C1 segment of cervical spinal cord (tissue), 14 donors: ENCODE data around the gene WWP2.
"Not testable (repeated sequence)": the region's sequence is repeated elsewhere in the genome, so short reads cannot be mapped to it uniquely, and the experiment has no call there.

Source experiments
- DNase-seq, 14 donors: peaks; one replicate each; lab custom pipeline; 2025; lab: John Stamatoyannopoulos, UW

WWP2 gene

DNA sequence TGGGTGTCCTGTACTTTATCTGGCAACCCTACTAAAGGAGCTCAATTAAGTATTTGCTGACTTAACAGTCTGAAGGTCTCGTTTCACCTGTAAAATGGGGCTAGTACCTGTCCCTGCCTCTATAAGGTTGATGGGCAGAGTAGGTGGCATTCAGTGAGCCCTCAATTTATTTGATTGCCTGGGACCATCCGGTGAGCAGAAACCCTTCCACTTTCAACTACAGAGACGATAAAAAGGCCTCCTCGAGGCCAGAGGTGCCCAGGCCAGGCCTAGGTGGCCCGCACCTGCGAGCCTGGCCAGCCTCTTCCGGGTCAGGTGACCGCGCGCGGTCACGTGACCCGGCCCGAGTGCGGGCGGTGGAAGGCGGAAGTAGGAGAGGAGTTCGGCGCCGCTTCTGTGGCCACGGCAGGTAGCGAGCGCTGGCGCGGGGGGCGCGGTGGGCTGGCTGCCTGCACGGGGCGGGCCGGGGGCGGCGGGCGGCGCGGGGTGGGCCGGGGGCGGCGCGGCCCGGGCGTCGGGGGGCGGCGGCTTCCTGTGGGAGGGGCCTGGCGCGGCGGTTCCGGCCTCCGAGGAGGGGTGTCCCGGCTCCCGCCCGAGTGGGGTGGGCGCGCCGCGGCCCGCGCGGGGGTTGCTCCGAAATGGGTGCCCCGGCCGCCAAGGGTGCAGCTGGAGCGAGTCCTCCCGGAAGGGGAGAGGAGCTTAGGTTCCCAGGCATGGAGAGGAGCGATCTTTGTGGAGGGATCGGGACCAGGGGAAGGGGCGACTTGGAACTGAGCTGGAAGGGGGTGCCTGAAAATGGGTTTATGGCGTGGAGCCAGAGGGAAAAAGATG lies at the start of gene WWP2:
TSS of gene WWP2 (plus strand) at position 350 of the 831 bp plus-strand sequence. CDS start 24,679 bp downstream, outside the sequence.
- peak; percentile 26 to 93 (median 82) for DNase-seq

DNA sequence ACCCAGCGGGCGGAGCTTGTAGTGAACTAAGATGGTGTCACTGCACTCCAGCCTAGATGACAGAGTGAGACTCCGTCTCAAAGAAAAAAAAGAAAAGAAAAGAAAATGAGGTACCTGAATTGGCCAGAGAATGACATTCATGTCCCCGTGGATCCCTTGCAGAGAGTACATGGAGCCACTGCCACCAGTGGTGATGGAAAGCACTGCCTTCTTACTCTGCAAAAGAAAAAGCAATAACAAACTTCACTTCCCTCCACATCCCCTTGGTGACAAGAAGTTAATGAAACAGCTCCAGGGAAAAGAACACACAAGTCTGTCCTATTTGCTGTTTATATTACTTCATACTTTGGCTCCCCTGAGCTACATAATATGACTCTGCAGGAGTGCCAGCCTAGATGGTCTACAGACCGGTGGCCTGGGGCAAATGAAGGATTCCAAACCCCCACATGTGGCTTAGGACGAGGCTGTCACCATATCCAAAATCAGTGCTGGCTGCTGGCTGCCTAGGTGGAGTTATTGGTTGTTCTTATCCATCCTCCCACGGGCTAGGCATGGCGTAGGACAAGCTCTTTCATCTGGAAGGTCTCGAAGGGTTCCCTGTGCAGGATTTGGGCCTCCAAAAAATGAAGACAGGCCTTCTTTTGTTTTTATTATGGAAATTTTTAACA lies 49.1 kb upstream of the WWP2 start:
- DNase-seq = no peak

DNA sequence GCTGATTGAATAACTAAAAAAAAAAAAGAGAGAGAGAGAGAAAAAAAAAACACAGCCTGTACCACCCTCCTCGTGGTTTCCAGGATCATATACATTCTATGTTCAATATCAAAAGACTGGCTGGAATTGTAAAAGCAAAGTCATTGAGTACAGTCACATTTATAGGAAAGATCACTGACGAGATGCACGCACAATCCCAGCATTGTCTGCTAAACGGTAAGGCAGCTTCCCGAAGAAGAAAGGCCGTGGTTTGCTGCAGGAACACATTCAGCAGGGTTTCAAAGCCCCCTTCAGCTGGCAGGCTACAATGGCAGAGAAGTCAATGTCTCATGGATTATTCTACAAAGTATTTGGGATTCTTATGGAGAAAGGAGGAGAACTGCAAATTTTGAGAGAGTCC lies 45.1 kb upstream of the WWP2 start:
- peak in 3 of 14 donors; percentile 5 to 38 (median 13) for DNase-seq

DNA sequence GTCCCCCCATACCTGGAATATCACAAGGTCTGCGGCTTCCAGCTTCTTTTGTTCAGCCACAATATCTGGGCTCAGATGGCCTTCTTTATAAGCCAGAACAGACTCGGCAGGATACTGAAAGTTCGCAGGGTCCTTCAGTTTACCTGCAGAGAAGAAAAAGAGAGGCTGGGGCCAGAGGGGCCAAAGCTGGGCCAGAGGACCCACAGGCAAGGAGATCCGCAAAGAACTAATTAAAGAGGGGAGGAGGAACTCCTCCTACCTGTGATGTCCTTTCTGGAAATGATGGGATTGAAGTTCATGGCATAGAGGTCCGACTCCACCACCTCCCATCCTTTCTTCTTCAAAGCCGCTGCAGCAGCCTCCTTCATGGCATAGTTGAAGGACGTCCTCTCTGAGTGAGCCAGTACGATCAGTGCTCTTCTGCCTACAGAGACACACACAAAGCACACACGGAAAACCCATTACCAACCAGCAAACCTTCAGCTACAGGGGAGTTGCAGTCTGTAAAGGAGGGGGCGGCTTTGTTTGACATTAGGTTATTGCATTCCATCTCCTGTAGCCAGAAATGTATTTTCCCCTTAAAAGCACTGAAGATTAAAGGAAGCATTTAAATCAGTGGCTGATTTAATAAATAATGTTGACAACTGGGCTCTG lies 43.9 kb upstream of the WWP2 start:
- DNase-seq = no peak

DNA sequence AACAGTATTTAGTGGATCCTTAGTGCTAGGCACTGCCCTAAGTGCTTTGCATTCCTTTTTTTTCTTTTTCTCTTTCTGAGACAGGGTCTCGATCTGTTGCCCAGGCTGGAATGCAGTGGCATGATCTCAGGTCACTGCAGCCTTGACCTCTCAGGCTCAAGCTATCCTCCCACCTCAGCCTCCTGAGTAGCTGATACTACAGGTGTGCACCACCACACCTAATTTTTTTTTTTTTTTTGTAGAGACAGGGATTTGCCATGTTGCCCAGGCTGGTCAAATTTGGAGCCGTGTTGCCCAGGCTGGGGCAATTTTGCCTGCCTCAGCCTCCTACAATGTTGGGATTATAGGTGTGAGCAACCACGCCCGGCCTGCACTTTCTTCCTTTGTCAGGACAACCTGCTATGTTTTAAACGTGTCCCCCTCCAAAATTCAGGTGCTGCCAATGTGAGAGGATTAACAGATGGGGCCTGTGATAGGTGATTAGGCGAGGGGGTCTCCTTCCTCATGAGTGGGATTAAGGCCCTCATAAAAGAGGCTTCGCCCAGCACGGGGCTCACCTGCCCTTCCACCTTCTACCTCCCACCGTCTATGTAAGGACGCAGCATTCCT lies 41.2 kb upstream of the WWP2 start:
- no peak for DNase-seq

DNA sequence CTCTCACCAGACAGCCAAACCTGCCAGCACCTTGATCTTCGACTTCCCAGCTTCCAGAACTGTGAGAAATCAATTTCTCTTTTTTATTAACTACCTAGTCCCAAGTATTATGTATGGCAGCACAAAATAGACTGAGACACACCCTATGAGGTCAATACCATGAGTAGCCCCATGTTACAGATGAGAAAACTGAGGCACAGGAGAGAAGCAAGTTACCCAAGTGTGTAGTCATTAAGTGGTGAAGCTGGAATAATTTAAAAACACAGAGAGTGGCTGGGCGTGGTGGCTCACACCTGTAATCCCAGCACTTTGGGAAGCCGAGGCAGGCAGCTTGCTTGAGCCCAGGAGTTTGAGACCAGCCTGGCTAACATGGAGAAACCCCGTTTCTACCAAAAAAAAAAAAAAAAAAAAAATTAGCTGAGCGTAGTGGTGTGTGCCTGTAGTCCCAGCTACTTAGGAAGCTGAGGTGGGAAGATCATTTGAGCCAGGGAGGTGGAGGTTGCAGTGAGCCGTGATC lies 40.6 kb upstream of the WWP2 start:
- DNase-seq = no peak

DNA sequence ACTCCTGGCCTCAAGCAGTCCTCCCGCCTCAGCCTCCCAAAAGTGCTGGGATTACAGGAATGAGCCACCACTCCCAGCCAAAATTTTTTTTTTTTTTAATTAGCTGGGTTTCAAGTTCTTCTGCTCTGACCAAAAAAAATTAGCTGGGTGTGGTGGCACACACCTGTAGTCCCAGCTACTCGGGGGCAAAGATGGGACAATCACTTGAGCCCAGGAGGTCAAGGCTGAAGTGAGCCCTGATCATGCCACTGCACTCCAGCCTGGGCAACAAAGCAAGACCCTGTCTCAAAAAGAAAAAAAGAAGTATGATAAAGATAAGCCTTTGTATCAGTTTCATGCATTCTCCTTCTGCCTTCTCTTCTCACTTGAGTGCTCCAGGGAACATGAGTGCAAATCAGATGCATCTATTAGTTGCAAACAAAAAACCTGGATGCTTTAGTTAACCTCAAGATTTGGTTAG lies 37.7 kb upstream of the WWP2 start:
- DNase-seq = no peak

DNA sequence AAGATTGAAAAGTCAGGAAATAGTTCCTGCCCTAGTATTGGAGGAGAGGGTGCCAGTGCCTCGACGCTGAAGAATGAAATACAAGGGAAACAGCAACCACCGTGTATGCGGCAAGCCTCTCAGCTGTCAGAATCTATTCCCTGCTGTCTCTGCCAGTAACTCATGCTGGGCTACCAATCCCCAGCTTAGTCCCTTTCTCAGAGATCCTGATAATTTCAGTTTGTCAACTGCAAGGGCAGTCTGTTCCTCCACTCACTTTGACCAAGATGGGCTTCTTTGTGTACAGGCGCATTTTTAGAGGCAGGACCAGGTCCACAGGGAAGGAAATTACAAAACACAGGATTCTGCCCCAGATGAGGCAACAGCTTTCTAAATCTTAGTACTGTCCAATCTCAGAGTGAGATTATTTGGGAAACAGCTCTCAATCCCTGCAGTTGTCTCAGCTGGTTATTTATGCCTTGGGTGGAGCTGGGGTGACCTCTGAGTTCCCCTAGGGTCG lies 37.1 kb upstream of the WWP2 start:
- peak in 1 of 14 donors; percentile 14 for DNase-seq

DNA sequence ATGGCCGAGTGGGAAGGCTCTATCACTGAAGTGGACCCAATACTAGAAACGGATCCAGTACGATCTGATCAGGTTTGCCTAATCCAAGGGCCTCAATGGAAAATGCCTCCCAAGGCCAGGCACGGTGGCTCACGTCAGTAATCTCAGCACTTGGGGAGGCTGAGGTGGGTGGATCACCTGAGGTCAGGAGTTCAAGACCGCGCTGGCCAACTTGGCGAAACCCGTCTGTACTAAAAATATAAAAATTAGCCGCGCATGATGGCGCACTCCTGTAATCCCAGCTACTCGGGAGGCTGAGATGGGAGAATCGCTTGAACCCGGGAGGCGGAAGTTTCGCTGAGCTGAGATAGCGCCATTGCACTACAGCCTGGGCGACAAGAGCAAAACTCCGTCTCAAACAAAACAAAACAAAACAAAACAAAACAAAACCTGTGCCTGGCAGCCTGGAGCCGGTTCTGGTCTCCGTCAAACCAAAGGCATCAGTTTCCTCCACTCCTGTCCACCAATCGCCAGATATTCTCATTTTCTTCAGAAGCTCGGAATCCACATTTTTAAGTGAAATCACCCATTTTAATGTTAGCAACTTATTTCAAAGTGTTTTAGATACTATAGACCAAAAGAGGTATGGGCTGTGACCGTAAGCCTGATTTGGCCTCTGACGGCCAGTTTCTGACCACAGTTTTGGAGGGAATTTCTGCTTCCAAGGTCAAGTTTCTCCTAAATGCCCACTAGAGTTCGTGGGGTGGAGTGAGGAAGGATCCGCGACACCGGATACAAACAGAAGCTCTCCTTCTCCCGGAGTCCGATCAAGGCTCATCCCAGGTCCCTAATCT lies 36.4 kb upstream of the WWP2 start:
- DNase-seq = peak in 2 of 14 donors; percentile 29 to 32

DNA sequence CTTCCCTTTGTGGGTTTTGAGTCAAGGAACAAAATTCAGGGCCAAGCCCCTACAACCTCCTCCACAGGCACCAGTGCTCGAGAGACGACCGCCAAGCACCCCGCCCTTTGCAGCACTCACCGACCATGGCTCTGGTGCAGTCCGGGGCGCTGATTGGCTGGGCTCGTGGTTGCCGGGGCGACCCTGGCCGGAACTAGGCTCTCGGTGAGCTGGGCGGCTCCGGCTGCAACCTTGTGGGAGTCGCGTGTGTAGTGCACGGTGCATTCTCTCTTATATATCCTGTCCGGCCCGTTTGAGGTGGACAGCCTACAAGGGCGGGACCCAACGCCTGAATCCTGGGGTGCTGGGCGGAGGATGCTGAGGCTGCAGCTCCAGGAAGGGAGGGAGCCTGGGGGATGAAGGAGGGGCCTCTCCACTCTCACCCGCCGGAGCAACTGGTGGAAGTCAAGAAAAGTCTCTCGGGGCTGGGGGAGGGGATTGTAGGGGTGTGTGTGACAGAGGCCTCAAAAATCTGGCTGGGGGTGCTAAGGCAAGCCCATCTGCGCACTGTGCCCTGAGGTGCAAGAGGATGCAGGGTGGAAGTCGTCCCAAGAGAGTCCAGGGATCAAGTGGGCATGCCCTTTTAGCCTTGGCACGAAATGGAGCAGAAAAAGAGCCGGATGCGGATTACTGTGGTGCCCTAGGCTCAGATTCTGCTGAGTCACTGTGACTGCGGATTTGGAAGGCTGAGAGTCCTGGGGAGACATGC lies 35.6 kb upstream of the WWP2 start, which contains the start of gene NQO1:
TSS of gene NQO1 (minus strand) at position 248 of the 748 bp plus-strand sequence. CDS start at position 127, 121 bp downstream.
- DNase-seq = peak in 13 of 14 donors; percentile 69 to 89 (median 80)

DNA sequence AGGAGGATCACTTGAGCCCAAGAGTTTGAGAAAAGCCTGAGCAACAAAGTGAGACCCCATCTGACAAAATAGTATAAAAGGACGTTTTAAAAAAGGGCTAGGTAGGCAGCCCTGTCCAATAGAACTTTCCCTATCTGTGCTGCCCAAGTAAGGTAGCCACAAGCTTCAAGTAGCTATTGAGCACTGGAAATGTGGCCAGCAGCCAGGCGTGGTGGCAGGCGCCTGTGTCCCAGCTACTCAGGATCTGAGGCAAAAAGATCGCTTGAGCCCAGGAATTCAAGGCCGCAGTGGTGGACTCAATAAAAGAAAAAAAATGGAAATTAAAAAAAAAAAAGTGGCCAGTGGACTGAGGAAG lies 34.2 kb upstream of the WWP2 start:
- peak in 8 of 14 donors; percentile 5 to 49 (median 16) for DNase-seq

DNA sequence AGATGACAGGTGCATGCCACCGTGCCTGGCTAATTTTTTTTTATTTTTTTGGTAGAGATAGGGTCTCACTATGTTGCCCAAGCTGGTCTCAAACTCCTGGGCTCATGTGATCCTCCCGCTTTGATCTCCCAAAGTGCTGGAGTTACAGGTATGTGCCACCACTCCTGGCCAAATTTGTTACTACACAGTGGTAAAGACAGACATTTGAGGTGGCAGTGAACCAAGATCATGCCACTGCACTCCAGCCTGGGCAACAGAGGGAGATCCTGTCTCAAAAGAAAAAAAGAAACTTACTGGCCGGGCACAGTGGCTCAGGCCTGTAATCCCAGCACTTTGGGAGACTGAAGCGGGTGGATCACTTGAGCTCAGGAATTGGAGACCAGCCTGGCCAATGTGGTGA lies 33.1 kb upstream of the WWP2 start:
- not testable (repeated sequence) for DNase-seq

DNA sequence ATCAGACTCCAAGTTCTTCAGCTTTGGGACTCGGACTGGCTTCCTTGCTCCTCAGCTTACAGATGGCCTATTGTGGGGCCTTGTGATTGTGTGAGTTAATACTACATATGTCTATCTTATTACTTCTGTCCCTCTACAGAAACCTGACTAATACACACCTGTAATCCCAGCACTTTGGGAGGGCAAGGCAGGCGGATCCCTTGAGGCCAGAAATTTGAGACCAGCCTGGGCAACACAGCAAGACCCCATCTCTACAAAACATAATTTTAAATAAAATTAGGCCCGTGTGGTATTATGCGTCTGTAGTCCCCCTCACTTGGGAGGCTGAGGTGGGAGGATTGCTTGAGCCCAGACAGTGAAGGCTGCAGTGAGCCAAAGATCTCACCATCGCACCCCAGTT lies 30.9 kb upstream of the WWP2 start:
- not testable (repeated sequence) for DNase-seq

DNA sequence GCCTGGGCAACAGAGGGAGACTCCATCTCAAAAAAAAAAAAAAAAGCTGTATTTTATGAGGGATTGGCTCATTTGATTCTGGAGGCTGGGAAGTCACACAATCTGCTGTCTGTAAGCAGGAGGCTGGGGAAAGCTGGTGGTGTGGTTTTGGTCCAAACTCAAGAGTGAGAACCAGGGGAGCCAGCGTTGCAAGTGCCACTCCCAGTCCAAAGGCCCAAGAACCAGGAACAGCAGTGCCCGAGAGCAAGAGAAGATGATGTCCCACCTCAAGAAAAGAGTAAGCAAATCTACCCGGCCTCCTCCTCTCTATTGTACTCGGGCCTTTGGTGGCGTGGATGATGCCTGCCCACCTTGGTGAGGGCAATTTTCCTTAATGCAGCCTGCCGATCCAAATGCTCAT lies 30.0 kb upstream of the WWP2 start:
- no peak for DNase-seq

DNA sequence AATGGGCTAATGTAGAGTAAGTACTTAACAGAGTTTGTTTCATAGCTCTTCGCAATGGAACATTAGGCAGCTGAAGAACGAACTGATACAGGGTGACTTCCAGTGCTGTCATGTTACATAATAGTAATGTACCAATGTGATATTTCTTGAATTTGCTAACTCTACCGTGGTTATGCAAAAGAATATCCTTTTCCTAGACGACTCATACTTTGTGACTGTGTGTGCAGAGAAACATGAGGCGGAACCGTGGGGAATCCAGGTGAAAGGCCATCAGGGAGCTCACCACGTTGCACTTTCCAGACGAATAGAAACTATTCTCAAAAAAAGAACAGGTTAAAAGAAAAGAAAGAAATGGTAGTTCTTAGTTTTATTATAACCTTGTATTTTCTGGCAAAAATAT lies 20.6 kb upstream of the WWP2 start:
- DNase-seq = no peak

DNA sequence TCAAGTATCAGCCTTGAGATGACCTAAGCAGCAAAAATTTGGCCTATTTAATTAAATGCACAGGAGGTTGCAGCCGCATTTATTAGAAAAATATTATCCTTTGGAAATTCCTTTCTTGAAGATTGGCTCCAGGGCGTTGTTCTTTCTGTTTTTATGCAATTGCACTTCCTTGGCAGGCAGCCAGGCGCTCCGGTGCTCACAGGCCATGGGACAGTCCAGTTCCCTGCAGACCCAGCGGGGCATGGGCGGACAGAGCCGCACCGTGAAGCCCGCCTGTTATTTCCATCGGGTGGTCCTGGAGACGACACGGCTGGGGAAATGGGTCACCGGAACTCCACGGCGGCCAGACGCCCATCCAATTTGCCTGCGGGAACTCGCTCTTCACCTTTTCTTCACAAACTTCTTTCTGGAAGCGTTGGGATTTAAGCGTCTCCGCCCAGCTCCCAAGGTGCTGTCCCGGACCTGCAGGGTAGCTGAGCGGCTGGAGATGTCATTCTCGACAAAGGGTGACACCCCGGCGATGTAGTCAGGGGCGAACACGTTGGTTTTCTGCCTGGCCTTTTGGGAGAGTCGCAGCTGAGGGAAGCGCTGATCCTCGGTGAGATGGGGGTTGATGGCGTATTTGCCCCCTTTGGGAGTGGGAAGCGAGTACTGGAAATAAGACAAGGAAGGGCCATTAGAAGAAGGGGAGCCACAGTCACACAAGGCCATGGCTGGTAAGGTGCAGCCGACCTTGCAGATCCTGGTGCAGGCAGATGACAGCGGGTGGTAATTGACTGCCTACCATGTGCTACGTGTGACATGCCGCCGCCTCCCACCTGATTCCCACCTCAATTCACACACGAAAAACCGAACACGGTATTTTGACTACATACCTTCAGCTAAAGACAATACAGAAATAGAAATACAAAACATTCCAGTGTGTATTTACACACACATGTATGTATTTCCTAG lies 19.9 kb upstream of the WWP2 start:
- peak in 5 of 14 donors; percentile 5 to 24 (median 18) for DNase-seq

DNA sequence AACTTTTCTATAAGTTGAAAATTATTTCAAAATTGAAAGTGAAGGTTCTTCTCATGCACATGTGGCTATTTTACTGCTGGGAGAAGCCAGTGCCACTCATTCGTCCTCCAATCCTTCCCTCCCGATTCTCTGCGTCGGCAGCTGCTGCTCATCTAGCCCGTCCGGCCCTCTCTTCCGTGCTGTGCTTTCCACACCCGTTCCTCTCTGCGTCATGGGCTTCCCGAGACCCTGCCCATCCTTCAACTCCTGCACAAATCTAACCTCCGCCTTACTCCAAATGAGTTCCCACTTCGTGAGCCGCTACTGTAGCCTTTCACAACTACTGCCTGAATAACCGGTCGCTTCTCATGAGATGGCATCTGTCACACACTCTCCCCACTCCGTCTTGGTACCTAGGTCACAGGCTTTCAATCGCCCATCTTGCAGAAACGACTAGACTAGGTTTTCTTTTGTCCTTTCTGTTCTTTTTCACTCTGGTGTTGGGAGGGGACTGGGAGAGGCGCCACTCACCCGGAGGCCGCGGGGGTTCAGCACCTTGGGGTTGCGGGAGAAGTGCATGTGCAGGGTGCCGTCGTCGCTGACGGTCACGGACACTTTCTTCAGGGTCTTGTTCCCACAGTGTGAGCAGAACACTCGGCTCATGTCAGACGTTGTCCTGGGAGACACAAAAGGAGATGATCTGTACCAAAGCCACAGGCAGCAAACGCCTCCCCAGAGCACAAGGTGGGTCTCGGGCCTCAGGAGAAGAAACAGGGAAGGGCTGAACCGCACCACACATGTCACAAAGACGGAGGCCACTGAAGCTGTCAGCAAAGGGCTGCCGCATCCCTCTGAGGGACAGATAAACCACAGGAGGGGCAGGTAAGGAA lies 17.5 kb upstream of the WWP2 start:
- no peak for DNase-seq

DNA sequence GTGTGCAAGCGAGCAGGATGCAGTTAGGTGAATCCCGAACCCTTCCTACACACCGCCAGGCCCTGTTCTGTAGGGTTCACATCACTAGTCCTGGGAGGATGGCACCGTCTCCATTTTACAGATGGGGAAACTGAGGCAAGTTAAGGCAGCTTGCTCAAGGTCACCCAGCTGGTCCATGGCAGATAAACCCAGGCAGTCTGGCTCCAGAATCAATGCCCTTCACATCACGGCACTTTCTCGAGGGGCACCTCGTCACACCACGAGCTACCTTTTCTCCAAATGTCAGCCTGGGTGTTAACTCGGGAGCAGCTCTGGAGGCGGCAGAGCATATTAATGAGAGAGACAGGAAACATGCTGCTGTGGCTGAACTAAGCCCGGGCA lies 16.9 kb upstream of the WWP2 start:
- DNase-seq = no peak
